ENCODE data around the gene HOXB7.

Gene HOXB7

GRCh38 chr17:48564188-48565021, 46.4 kb downstream of the HOXB7 start:
- DNase-seq: no peak

- no peak for DNase-seq
Observed at GRCh38 chr17:48563867-48564187, 47.0 kb downstream of the HOXB7 start.

- no peak for DNase-seq
Observed at GRCh38 chr17:48563385-48563838, 47.4 kb downstream of the HOXB7 start.

GRCh38 chr17:48562934-48563333, 47.9 kb downstream of the HOXB7 start:
- no peak for DNase-seq

GRCh38 chr17:48561884-48562810, 48.7 kb downstream of the HOXB7 start:
- DNase-seq: no peak

- no peak for DNase-seq
Observed at GRCh38 chr17:48559840-48560817, 50.7 kb downstream of the HOXB7 start.

GRCh38 chr17:48559122-48559839, 51.5 kb downstream of the HOXB7 start:
- no peak for DNase-seq

GRCh38 chr17:48558831-48559121, 52.0 kb downstream of the HOXB7 start:
- DNase-seq: peak; percentile 19

- DNase-seq: no peak
Observed at GRCh38 chr17:48558057-48558830, 52.6 kb downstream of the HOXB7 start.
